Measurements from ENCODE around the gene LTF. TPM values are rescaled to one million over a fixed set of nuclear protein-coding genes. Genes with fewer than 3 reads are reported as not detected.

The LTF gene
- total and polyA plus RNA-seq, 2 experiments from 2014 or later, result 0.73 to 1.3 TPM

DNA sequence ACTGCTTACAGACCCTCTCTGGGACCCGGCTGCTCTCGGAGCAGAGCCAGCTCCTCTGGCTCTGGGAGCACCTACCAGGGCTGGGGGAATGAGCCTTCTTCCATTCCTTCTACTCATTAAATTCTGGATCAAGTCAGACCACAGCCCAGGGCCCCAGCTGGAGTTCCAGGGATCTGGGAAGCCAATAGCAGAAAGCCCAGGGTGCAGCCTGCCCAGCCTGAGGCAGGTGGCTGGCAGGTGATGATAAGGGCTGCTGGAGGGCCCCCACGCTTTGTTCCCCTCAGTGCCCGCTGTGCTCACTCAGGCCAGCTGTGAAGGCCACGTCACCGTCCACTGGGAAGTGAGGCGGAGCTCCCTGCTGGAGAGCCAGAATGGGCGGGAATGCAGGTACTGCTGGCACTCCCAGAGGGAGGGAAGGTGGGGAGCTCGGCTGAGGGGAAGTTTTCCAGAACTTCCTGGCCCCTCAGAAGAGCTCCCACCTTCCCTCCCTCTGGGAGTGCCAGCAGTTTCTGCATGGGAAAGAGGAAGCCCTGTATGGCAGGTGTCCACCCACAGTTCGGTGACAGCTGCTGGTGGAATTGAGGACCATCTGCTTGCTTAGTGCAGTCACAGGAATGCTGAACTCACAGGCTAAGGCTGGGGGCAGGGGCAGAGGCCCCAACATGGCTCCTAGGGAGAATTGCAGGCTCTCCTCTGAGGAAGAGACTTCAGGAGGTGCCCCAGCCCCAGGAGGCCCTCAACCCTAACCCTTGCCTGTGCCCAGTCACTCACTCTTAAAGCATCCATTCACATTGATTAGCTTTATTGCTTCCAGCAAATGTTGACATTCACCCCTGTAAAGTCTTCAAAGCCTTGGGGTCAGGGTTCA, 20.4 kb upstream of the LTF start (continued):
- TF ChIP-seq, protein P1, sequence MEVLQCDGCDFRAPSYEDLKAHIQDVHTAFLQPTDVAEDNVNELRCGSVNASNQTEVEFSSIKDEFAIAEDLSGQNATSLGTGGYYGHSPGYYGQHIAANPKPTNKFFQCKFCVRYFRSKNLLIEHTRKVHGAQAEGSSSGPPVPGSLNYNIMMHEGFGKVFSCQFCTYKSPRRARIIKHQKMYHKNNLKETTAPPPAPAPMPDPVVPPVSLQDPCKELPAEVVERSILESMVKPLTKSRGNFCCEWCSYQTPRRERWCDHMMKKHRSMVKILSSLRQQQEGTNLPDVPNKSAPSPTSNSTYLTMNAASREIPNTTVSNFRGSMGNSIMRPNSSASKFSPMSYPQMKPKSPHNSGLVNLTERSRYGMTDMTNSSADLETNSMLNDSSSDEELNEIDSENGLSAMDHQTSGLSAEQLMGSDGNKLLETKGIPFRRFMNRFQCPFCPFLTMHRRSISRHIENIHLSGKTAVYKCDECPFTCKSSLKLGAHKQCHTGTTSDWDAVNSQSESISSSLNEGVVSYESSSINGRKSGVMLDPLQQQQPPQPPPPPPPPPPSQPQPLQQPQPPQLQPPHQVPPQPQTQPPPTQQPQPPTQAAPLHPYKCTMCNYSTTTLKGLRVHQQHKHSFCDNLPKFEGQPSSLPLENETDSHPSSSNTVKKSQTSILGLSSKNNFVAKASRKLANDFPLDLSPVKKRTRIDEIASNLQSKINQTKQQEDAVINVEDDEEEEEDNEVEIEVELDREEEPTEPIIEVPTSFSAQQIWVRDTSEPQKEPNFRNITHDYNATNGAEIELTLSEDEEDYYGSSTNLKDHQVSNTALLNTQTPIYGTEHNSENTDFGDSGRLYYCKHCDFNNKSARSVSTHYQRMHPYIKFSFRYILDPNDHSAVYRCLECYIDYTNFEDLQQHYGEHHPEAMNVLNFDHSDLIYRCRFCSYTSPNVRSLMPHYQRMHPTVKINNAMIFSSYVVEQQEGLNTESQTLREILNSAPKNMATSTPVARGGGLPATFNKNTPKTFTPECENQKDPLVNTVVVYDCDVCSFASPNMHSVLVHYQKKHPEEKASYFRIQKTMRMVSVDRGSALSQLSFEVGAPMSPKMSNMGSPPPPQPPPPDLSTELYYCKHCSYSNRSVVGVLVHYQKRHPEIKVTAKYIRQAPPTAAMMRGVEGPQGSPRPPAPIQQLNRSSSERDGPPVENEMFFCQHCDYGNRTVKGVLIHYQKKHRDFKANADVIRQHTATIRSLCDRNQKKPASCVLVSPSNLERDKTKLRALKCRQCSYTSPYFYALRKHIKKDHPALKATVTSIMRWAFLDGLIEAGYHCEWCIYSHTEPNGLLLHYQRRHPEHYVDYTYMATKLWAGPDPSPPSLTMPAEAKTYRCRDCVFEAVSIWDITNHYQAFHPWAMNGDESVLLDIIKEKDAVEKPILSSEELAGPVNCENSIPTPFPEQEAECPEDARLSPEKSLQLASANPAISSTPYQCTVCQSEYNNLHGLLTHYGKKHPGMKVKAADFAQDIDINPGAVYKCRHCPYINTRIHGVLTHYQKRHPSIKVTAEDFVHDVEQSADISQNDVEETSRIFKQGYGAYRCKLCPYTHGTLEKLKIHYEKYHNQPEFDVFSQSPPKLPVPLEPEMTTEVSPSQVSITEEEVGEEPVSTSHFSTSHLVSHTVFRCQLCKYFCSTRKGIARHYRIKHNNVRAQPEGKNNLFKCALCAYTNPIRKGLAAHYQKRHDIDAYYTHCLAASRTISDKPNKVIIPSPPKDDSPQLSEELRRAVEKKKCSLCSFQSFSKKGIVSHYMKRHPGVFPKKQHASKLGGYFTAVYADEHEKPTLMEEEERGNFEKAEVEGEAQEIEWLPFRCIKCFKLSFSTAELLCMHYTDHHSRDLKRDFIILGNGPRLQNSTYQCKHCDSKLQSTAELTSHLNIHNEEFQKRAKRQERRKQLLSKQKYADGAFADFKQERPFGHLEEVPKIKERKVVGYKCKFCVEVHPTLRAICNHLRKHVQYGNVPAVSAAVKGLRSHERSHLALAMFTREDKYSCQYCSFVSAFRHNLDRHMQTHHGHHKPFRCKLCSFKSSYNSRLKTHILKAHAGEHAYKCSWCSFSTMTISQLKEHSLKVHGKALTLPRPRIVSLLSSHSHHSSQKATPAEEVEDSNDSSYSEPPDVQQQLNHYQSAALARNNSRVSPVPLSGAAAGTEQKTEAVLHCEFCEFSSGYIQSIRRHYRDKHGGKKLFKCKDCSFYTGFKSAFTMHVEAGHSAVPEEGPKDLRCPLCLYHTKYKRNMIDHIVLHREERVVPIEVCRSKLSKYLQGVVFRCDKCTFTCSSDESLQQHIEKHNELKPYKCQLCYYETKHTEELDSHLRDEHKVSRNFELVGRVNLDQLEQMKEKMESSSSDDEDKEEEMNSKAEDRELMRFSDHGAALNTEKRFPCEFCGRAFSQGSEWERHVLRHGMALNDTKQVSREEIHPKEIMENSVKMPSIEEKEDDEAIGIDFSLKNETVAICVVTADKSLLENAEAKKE (CRISPR knock-in tag; IDR thresholded peaks at IDR 0.05), result no peak
- TF ChIP-seq, protein P2, sequence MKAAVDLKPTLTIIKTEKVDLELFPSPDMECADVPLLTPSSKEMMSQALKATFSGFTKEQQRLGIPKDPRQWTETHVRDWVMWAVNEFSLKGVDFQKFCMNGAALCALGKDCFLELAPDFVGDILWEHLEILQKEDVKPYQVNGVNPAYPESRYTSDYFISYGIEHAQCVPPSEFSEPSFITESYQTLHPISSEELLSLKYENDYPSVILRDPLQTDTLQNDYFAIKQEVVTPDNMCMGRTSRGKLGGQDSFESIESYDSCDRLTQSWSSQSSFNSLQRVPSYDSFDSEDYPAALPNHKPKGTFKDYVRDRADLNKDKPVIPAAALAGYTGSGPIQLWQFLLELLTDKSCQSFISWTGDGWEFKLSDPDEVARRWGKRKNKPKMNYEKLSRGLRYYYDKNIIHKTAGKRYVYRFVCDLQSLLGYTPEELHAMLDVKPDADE (IDR thresholded peaks at IDR 0.05), result no peak
- no peak for TF ChIP-seq EZH2 (IDR thresholded peaks at IDR 0.05; ENCODE audit: low read depth, unreplicated experiment)
- TF ChIP-seq EZH2phosphoT487 (IDR thresholded peaks at IDR 0.05; ENCODE audit: unreplicated experiment), result no peak
- TF ChIP-seq POLR2AphosphoS5 (IDR thresholded peaks at IDR 0.05; ENCODE audit: low read depth), result no peak
- TF ChIP-seq STAT1 (IDR thresholded peaks at IDR 0.05; ENCODE audit: unreplicated experiment), result no peak
- no peak for TF ChIP-seq CREB1 (CRISPR knock-in tag; IDR thresholded peaks at IDR 0.05; ENCODE audit: low read depth)

DNA sequence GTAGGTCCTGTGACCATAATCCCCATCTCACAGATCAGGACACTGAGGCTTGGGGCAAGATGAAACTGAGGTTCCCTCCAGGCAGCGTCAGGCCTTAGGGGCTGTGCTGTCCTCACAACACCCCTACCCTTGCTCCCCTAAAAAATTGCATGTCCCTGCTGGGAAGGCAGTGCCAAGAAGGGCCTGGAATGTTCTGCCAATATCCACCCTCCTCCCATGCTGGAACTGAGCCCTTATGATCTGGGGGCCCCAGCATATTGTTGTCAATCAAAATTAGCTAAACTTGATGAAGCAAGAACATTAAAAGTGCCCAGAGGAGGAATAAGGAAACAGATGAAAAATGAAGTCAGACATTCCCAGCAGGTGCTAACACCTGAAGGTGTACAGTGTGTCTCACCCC, 19.7 kb upstream of the LTF start:
- Mint-ChIP-seq H3K4me1 (peaks cover 5% of the 10 kb centered on the region), H3K4me3 (no peak overlapping the region), H3K27ac (no peak overlapping the region), H3K27me3 (ENCODE audit: insufficient read depth, low read depth, poor library complexity) (peaks cover 3% of the 10 kb centered on the region), H3K36me3 (ENCODE audit: low read depth) (no peaks in the 10 kb centered on the region), H3K9me3 (0 out of 3 replicates have a peak, but pooled peaks cover 3% of the 10 kb centered on the region)
- Histone ChIP-seq H3K27me3 (ENCODE audit: insufficient read depth) (no peaks in the 10 kb centered on the region), H4K20me1 (replicated peaks; ENCODE audit: insufficient read depth) (no peaks in the 10 kb centered on the region), H3K4me2 (no peak overlapping the region), H3K36me3 (ENCODE audit: insufficient read depth) (no peaks in the 10 kb centered on the region), H3K79me2 (replicated peaks; ENCODE audit: insufficient read depth) (no peaks in the 10 kb centered on the region), H3F3A (replicated peaks; ENCODE audit: low read depth) (peaks cover 5% of the 10 kb centered on the region; the same call in 1 of the 2 replicates), H3K27ac (ENCODE audit: low read depth) (no peak overlapping the region), H3K9me2 (ENCODE audit: insufficient read depth) (no peaks in the 10 kb centered on the region), H3K4me3 (no peak overlapping the region), H3K4me1 (ENCODE audit: insufficient read depth) (no peaks in the 10 kb centered on the region), H2AFZ (no peak overlapping the region)
- TF ChIP-seq STAT1 (IDR thresholded peaks at IDR 0.05; ENCODE audit: unreplicated experiment), result no peak
- TF ChIP-seq, protein P3, sequence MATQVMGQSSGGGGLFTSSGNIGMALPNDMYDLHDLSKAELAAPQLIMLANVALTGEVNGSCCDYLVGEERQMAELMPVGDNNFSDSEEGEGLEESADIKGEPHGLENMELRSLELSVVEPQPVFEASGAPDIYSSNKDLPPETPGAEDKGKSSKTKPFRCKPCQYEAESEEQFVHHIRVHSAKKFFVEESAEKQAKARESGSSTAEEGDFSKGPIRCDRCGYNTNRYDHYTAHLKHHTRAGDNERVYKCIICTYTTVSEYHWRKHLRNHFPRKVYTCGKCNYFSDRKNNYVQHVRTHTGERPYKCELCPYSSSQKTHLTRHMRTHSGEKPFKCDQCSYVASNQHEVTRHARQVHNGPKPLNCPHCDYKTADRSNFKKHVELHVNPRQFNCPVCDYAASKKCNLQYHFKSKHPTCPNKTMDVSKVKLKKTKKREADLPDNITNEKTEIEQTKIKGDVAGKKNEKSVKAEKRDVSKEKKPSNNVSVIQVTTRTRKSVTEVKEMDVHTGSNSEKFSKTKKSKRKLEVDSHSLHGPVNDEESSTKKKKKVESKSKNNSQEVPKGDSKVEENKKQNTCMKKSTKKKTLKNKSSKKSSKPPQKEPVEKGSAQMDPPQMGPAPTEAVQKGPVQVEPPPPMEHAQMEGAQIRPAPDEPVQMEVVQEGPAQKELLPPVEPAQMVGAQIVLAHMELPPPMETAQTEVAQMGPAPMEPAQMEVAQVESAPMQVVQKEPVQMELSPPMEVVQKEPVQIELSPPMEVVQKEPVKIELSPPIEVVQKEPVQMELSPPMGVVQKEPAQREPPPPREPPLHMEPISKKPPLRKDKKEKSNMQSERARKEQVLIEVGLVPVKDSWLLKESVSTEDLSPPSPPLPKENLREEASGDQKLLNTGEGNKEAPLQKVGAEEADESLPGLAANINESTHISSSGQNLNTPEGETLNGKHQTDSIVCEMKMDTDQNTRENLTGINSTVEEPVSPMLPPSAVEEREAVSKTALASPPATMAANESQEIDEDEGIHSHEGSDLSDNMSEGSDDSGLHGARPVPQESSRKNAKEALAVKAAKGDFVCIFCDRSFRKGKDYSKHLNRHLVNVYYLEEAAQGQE (IDR thresholded peaks at IDR 0.05; ENCODE audit: unreplicated experiment), result no peak
- ATAC-seq, result no peak
- no peak for DNase-seq (ENCODE audit: low spot score)
